CD4-positive, alpha-beta T cell (primary cell): Measurements from ENCODE around the gene TTLL11. TPM values are rescaled to one million over a fixed set of nuclear protein-coding genes. Genes with fewer than 3 reads are reported as not detected.

ENCODE experiments used
- ATAC-seq: fragments of 200-7000 bp; cut with Tn5 transposase; one replicate; pipeline ENCODE4 v1.10.0; 2022; ENCODE audit warnings: mild to moderate bottlenecking; ENCODE audit not compliant: poor library complexity
- CTCF ChIA-PET: fragments of 350-600 bp; sonication (Branson Sonifier 250); formaldehyde crosslinking; loops from one replicate; lab custom pipeline; 2021; ENCODE audit warnings: antibody characterized with exemption, inconsistent platforms; lab: Charles Lee
- POLR2A ChIA-PET: fragments of 350-600 bp; sonication (Branson Sonifier 250); formaldehyde crosslinking; loops from one replicate; lab custom pipeline; 2021; ENCODE audit warnings: antibody characterized with exemption, inconsistent platforms; lab: Charles Lee
- DNase-seq, 14 experiments: peaks; one replicate each; pipeline ENCODE4 v3.0.0-alpha.2; 2013 to 2020; ENCODE audit warnings: mixed read lengths in 2 of 14
- H3K27ac ChIP-seq, 2 donors: one replicate each; pipeline versions ENCODE4 v1.5.1 to v1.7.0; 2013; ENCODE audit warnings: low read length in 2 of 2, low read depth in 1 of 2, mild to moderate bottlenecking in 1 of 2
- H3K27me3 ChIP-seq, 2 experiments: 1 replicate in 1 of 2; 2 replicates in 1 of 2; pipeline versions ENCODE4 v1.6.1 to v1.7.0; 2013; ENCODE audit warnings: low read length in 2 of 2, control low read depth in 1 of 2, mild to moderate bottlenecking in 1 of 2, moderate library complexity in 1 of 2; ENCODE audit not compliant: insufficient read depth in 2 of 2, control insufficient read depth in 1 of 2
- H3K36me3 ChIP-seq: one replicate; pipeline ENCODE4 v1.6.1; 2013; ENCODE audit warnings: low read length, control low read depth; ENCODE audit not compliant: insufficient read depth
- H3K4me1 ChIP-seq: one replicate; pipeline ENCODE4 v1.6.1; 2013; ENCODE audit warnings: low read length, control low read depth; ENCODE audit not compliant: insufficient read depth
- H3K4me3 ChIP-seq: one replicate; pipeline ENCODE4 v1.5.1; 2013; ENCODE audit warnings: mild to moderate bottlenecking, low read length, moderate library complexity
- H3K9me3 ChIP-seq, 2 experiments: 1 replicate in 1 of 2; 2 replicates in 1 of 2; pipeline versions ENCODE4 v1.6.1 to v1.7.0; 2013; ENCODE audit warnings: low read length in 2 of 2, mild to moderate bottlenecking in 2 of 2, control low read depth in 1 of 2, moderate library complexity in 1 of 2; ENCODE audit not compliant: control insufficient read depth in 1 of 2, insufficient read depth in 1 of 2
- H3K27ac Mint-ChIP-seq: one replicate; pipeline ENCODE4 v1.8.0; 2020; ENCODE audit warnings: mixed read lengths
- H3K27me3 Mint-ChIP-seq: one replicate; pipeline ENCODE4 v1.8.0; 2021; ENCODE audit warnings: mixed read lengths
- H3K36me3 Mint-ChIP-seq: one replicate; pipeline ENCODE4 v1.8.0; 2021; ENCODE audit warnings: low read depth, mixed read lengths
- H3K4me1 Mint-ChIP-seq: one replicate; pipeline ENCODE4 v1.8.0; 2021; ENCODE audit warnings: low read depth, mixed read lengths
- H3K4me3 Mint-ChIP-seq: one replicate; pipeline ENCODE4 v1.8.0; 2020; ENCODE audit warnings: mild to moderate bottlenecking, mixed read lengths
- H3K9me3 Mint-ChIP-seq: one replicate; pipeline ENCODE4 v1.8.0; 2020; ENCODE audit warnings: mixed read lengths
- CTCF ChIP-seq: fragments of 200-600 bp; IDR thresholded peaks from one replicate; pipeline ENCODE4 v1.8.0; 2022; ENCODE audit warnings: antibody characterized with exemption, mild to moderate bottlenecking
- intact Hi-C, 2 experiments: fragments of 100-400 bp; cut with DNase I in 1 of 2; cut with micrococcal nuclease in 1 of 2; formaldehyde crosslinking; loops; one replicate each; pipeline versions ENCODE4 v1.15.1 to v1.9.0; 2023 to 2025; cut with DNase I, micrococcal nuclease
- total RNA-seq, 174 experiments: library from RNA in 2 of 174; stranded (reverse) in 2 of 174; gene quantifications; one replicate each; pipeline ENCODE4 v1.2.3 and lab custom pipeline; 2021 to 2026

Gene TTLL11
- total RNA-seq, 2 experiments from 2014 or later, result 1.6 to 2.3 TPM

- CTCF ChIA-PET, result no interaction called here
- Histone ChIP-seq H3K4me3 (no peak overlapping the region), H3K27ac (no peak overlapping the region), H3K9me3 (peaks cover 0 to 9% of the 10 kb centered on the region in 2 experiments), H3K4me1 (no peaks in the 10 kb centered on the region), H3K36me3 (no peaks in the 10 kb centered on the region), H3K27me3 (peaks cover 0 to 1% of the 10 kb centered on the region in 2 experiments)
- no peaks in the 10 kb centered on the region for H3K36me3 Mint-ChIP-seq
- DNase-seq (no peak), ATAC-seq (no peak)
- H3K27me3 Mint-ChIP-seq, result no peaks in the 10 kb centered on the region
- H3K9me3 Mint-ChIP-seq, result no peaks in the 10 kb centered on the region
- POLR2A ChIA-PET, result no interaction called here
- intact Hi-C loops, result no loop called here
- H3K27ac Mint-ChIP-seq, result no peak overlapping the region
- H3K4me1 Mint-ChIP-seq, result no peaks in the 10 kb centered on the region
- no peak for TF ChIP-seq CTCF
- H3K4me3 Mint-ChIP-seq, result no peak overlapping the region
These were observed 316.9 kb downstream of the TTLL11 start for GRCh38 chr9:121776001-121776738.

GRCh38 chr9:121774715-121775613 is 318.1 kb downstream of the TTLL11 start:
- no peak for TF ChIP-seq CTCF
- POLR2A ChIA-PET, result no interaction called here
- peaks cover 0 to 9% of the 10 kb centered on the region in 2 experiments for H3K9me3 ChIP-seq
- H3K36me3 ChIP-seq, result no peaks in the 10 kb centered on the region
- DNase-seq (no peak), ATAC-seq (no peak)
- CTCF ChIA-PET, result no interaction called here
- no peak overlapping the region for H3K4me3 Mint-ChIP-seq
- H3K27me3 ChIP-seq, result peaks cover 0 to 4% of the 10 kb centered on the region in 2 experiments
- H3K36me3 Mint-ChIP-seq, result no peaks in the 10 kb centered on the region
- no peak overlapping the region for H3K27ac ChIP-seq
- H3K4me3 ChIP-seq, result no peak overlapping the region
- no peaks in the 10 kb centered on the region for H3K4me1 ChIP-seq
- intact Hi-C loops, result no loop called here
- no peaks in the 10 kb centered on the region for H3K9me3 Mint-ChIP-seq
- no peak overlapping the region for H3K27ac Mint-ChIP-seq
- H3K27me3 Mint-ChIP-seq, result no peaks in the 10 kb centered on the region
- H3K4me1 Mint-ChIP-seq, result no peaks in the 10 kb centered on the region

GRCh38 chr9:121773954-121774714 is 319.0 kb downstream of the TTLL11 start:
- H3K36me3 Mint-ChIP-seq, result no peaks in the 10 kb centered on the region
- peaks cover 0 to 3% of the 10 kb centered on the region in 2 experiments for H3K9me3 ChIP-seq
- H3K27me3 ChIP-seq, result peaks cover 0 to 4% of the 10 kb centered on the region in 2 experiments
- no peak overlapping the region for H3K27ac ChIP-seq
- DNase-seq, result no peak
- CTCF ChIA-PET, result no interaction called here
- no peak overlapping the region for H3K27ac Mint-ChIP-seq
- intact Hi-C loops, result no loop called here
- H3K4me3 ChIP-seq, result no peak overlapping the region
- H3K9me3 Mint-ChIP-seq, result no peaks in the 10 kb centered on the region
- no peak overlapping the region for H3K4me3 Mint-ChIP-seq
- H3K27me3 Mint-ChIP-seq, result no peaks in the 10 kb centered on the region
- no peaks in the 10 kb centered on the region for H3K4me1 ChIP-seq
- no peaks in the 10 kb centered on the region for H3K4me1 Mint-ChIP-seq
- no peak for TF ChIP-seq CTCF
- POLR2A ChIA-PET, result no interaction called here
- no peaks in the 10 kb centered on the region for H3K36me3 ChIP-seq
- ATAC-seq, result no peak
